Panc1 (cell line): ENCODE data around the gene FAT1.

ENCODE experiments used
- CTCF ChIP-seq: fragments of 450-650 bp; IDR thresholded peaks from 2 replicates; pipeline ENCODE4 v1.5.1; 2017; ENCODE audit warnings: mild to moderate bottlenecking
- POLR2AphosphoS5 ChIP-seq: IDR thresholded peaks from 2 replicates; pipeline ENCODE4 v1.6.1; 2012; ENCODE audit warnings: mild to moderate bottlenecking, low read depth, low read length, moderate library complexity

GRCh38 chr4:186653969-186654368, 69.7 kb downstream of the FAT1 start:
- no peak for TF ChIP-seq CTCF
- TF ChIP-seq POLR2AphosphoS5 = no peak
